ENCODE data around the gene LDB1.

Gene LDB1

GRCh38 chr10:102134416-102134815 lies 14.2 kb upstream of the LDB1 start:
- DNase-seq = no peak

- DNase-seq = peak; percentile 42
Measured at GRCh38 chr10:102133373-102134195, 13.4 kb upstream of the LDB1 start.

- peak; percentile 97 for DNase-seq
Measured at GRCh38 chr10:102132563-102133372, 12.6 kb upstream of the LDB1 start, which contains the start of gene PPRC1. PPRC1 (plus strand) TSS chr10:102133040; CDS start chr10:102133069, 29 bp downstream.

GRCh38 chr10:102132193-102132562 lies 12.0 kb upstream of the LDB1 start:
- DNase-seq = no peak

GRCh38 chr10:102131286-102132170 lies 11.4 kb upstream of the LDB1 start:
- DNase-seq = no peak

- DNase-seq = no peak
Measured at GRCh38 chr10:102123223-102123622, 3.1 kb upstream of the LDB1 start.

- no peak for DNase-seq
Measured at GRCh38 chr10:102122450-102122849, 2.3 kb upstream of the LDB1 start.

GRCh38 chr10:102121739-102122372 lies 1.7 kb upstream of the LDB1 start:
- DNase-seq = no peak

- no peak for DNase-seq
Measured at GRCh38 chr10:102120991-102121738, 997 bp upstream of the LDB1 start.

GRCh38 chr10:102119417-102120141 lies 589 bp downstream of the LDB1 start:
- DNase-seq = peak; percentile 63

GRCh38 chr10:102118867-102119266 lies 1.3 kb downstream of the LDB1 start:
- no peak for DNase-seq

GRCh38 chr10:102117391-102118159 lies 2.6 kb downstream of the LDB1 start:
- DNase-seq = peak; percentile 57

- no peak for DNase-seq
Measured at GRCh38 chr10:102116656-102117055, 3.5 kb downstream of the LDB1 start.

GRCh38 chr10:102115775-102116174 lies 4.4 kb downstream of the LDB1 start:
- DNase-seq = no peak

GRCh38 chr10:102114861-102115618 lies 5.1 kb downstream of the LDB1 start:
- DNase-seq = peak; percentile 76

GRCh38 chr10:102113956-102114857 lies 6.0 kb downstream of the LDB1 start:
- no peak for DNase-seq

GRCh38 chr10:102113261-102113955 lies 6.8 kb downstream of the LDB1 start:
- no peak for DNase-seq

Data from CD4-positive, alpha-beta T cell treated with Interleukin-4 for 4 hours (primary cell).